ENCODE measurements around the gene CARD9. TPM values are rescaled to one million over a fixed set of nuclear protein-coding genes. Genes with fewer than 3 reads are reported as not detected.

CARD9 gene
- total RNA-seq, 1 experiment from 2014 or later: 1.1 TPM

DNA sequence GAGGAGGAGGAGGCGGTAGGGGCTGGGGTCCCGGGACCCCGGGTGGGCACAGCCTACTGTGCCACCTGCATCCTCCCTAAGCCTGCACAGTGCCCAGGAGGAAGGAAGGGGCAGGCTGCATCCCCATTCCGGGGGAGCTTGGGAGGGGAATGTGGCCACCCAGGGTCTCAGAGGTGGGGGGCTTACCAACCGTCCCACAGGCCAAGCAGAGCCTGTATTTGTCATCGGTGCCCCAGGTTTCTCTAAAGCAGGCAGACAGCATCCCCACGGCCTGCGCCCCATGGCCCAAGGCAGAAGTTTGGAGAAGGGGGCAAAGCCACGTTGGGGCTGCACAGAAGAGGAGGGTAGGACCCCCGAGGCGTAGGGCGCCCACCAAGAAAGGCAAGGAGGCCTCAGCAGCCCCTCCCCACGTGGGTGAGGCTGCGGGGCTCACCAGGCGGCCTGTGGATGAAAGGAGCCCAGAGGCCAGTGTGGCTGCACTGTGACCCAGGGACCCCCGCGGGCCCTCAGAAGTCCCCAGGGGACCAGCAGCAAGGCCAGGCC is 46.6 kb downstream of the CARD9 start:
- POLR2A ChIA-PET (ENCODE audit: unreplicated experiment): no interaction called here
- TF ChIP-seq EZH2 (IDR thresholded peaks at IDR 0.05; ENCODE audit: low read length, unreplicated experiment): no peak
- TF ChIP-seq EZH2phosphoT487 (IDR thresholded peaks at IDR 0.05; ENCODE audit: borderline replicate concordance, low read length): no peak
- TF ChIP-seq, protein P1, sequence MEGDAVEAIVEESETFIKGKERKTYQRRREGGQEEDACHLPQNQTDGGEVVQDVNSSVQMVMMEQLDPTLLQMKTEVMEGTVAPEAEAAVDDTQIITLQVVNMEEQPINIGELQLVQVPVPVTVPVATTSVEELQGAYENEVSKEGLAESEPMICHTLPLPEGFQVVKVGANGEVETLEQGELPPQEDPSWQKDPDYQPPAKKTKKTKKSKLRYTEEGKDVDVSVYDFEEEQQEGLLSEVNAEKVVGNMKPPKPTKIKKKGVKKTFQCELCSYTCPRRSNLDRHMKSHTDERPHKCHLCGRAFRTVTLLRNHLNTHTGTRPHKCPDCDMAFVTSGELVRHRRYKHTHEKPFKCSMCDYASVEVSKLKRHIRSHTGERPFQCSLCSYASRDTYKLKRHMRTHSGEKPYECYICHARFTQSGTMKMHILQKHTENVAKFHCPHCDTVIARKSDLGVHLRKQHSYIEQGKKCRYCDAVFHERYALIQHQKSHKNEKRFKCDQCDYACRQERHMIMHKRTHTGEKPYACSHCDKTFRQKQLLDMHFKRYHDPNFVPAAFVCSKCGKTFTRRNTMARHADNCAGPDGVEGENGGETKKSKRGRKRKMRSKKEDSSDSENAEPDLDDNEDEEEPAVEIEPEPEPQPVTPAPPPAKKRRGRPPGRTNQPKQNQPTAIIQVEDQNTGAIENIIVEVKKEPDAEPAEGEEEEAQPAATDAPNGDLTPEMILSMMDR (conservative IDR thresholded peaks at IDR 0.05; ENCODE audit: low read depth, low read length): no peak
- H3K27me3 ChIP-seq (ENCODE audit: low read length): no peaks in the 10 kb centered on the region
- H2AFZ ChIP-seq (ENCODE audit: low read length): no peak overlapping the region
- H3F3A ChIP-seq (ENCODE audit: low read length, unreplicated experiment): no peaks in the 10 kb centered on the region
- no peak overlapping the region for H3K27ac ChIP-seq (ENCODE audit: low read length)
- ATAC-seq: no peak; the same call in 1 of the 2 replicates
- no peak for DNase-seq
- H4K20me1 ChIP-seq (ENCODE audit: low read length): peaks cover 4% of the 10 kb centered on the region; the same call in 1 of the 2 replicates
- BruUV-seq (replicated peaks): no TSS peak
- no peaks in the 10 kb centered on the region for H3K36me3 ChIP-seq (ENCODE audit: low read depth, low read length)
- H3K4me3 ChIP-seq (ENCODE audit: low read length): no peak overlapping the region
- intact Hi-C loops (cut with micrococcal nuclease): no loop called here
- peaks cover 8% of the 10 kb centered on the region for H3K4me1 ChIP-seq (ENCODE audit: insufficient read depth, low read length)
- CTCF ChIA-PET: no interaction called here
- no peak overlapping the region for H3K4me2 ChIP-seq (ENCODE audit: low read length)
- H3K9ac ChIP-seq (ENCODE audit: low read length): no peak overlapping the region
- no peaks in the 10 kb centered on the region for H3K9me2 ChIP-seq (replicated peaks; ENCODE audit: low read length)
- H3K79me2 ChIP-seq (ENCODE audit: low read length): peaks cover 30% of the 10 kb centered on the region
- H3K9me3 ChIP-seq (ENCODE audit: low read length): no peaks in the 10 kb centered on the region

- Histone ChIP-seq H2AFZ (ENCODE audit: low read length) (no peak overlapping the region), H3K27ac (ENCODE audit: low read length) (no peak overlapping the region), H3K9ac (ENCODE audit: low read length) (no peak overlapping the region), H3K27me3 (ENCODE audit: low read length) (no peaks in the 10 kb centered on the region), H3F3A (ENCODE audit: low read length, unreplicated experiment) (no peaks in the 10 kb centered on the region), H3K4me2 (ENCODE audit: low read length) (no peak overlapping the region), H3K4me3 (ENCODE audit: low read length) (no peak overlapping the region), H3K36me3 (ENCODE audit: low read depth, low read length) (no peaks in the 10 kb centered on the region), H3K4me1 (ENCODE audit: insufficient read depth, low read length) (peaks cover 8% of the 10 kb centered on the region), H3K9me3 (ENCODE audit: low read length) (no peaks in the 10 kb centered on the region), H3K79me2 (ENCODE audit: low read length) (peaks cover 30% of the 10 kb centered on the region), H3K9me2 (replicated peaks; ENCODE audit: low read length) (no peaks in the 10 kb centered on the region), H4K20me1 (ENCODE audit: low read length) (peaks cover 4% of the 10 kb centered on the region; the same call in 1 of the 2 replicates)
- BruUV-seq (replicated peaks): no TSS peak
- DNase-seq (no peak), ATAC-seq (no peak)
- ChIA-PET POLR2A (ENCODE audit: unreplicated experiment) (no interaction called here), CTCF (no interaction called here)
- intact Hi-C loops (cut with micrococcal nuclease): no loop called here
- no peak for TF ChIP-seq EZH2phosphoT487 (IDR thresholded peaks at IDR 0.05; ENCODE audit: borderline replicate concordance, low read length)
- no peak for TF ChIP-seq EZH2 (IDR thresholded peaks at IDR 0.05; ENCODE audit: low read length, unreplicated experiment)
- TF ChIP-seq, protein P1 (conservative IDR thresholded peaks at IDR 0.05; ENCODE audit: low read depth, low read length): no peak
Measured at GRCh38 chr9:136326061-136326760, 47.3 kb downstream of the CARD9 start.

DNA sequence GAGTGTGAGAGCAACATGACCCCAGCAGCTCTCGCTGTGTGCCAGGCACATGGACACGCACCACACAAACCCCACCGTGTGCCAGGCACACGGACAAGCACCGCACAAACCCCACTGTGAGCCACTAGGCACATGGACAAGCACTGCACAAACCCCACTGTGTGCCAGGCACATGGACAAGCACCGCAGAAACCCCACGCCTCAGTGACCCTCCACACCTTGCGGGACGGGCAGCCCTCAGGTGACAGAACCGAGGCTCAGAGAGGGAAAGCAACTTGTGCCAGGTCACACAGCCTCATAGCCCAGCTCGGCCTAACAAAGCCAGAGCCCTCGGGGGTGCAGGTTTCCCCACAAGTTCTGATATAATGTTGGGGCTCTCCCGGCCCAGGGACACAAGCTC is 48.1 kb downstream of the CARD9 start:
- Histone ChIP-seq H3K9me2 (replicated peaks; ENCODE audit: low read length) (no peaks in the 10 kb centered on the region), H3K36me3 (ENCODE audit: low read depth, low read length) (no peaks in the 10 kb centered on the region), H3F3A (ENCODE audit: low read length, unreplicated experiment) (no peaks in the 10 kb centered on the region), H3K79me2 (ENCODE audit: low read length) (peaks cover 25% of the 10 kb centered on the region), H4K20me1 (ENCODE audit: low read length) (peaks cover 2% of the 10 kb centered on the region; the same call in 1 of the 2 replicates), H3K4me2 (ENCODE audit: low read length) (no peak overlapping the region), H3K9me3 (ENCODE audit: low read length) (no peaks in the 10 kb centered on the region), H3K27me3 (ENCODE audit: low read length) (no peaks in the 10 kb centered on the region), H3K4me1 (ENCODE audit: insufficient read depth, low read length) (peaks cover 8% of the 10 kb centered on the region), H2AFZ (ENCODE audit: low read length) (no peak overlapping the region), H3K4me3 (ENCODE audit: low read length) (no peak overlapping the region), H3K9ac (ENCODE audit: low read length) (no peak overlapping the region), H3K27ac (ENCODE audit: low read length) (no peak overlapping the region)
- no TSS peak for BruUV-seq (replicated peaks)
- ChIA-PET CTCF (no interaction called here), POLR2A (ENCODE audit: unreplicated experiment) (no interaction called here)
- intact Hi-C loops (cut with micrococcal nuclease): no loop called here
- no peak for ATAC-seq
- no peak for DNase-seq
- no peak for TF ChIP-seq EZH2 (IDR thresholded peaks at IDR 0.05; ENCODE audit: low read length, unreplicated experiment)
